OCI-LY7 (cell line): Measurements from ENCODE around the gene NEK2. TPM values are rescaled to one million over a fixed set of nuclear protein-coding genes. Genes with fewer than 3 reads are reported as not detected.
"Not testable (repeated sequence)": the region's sequence is repeated elsewhere in the genome, so short reads cannot be mapped to it uniquely, and the experiment has no call there.

Source experiments
- BruUV-seq: library from RNA; stranded (reverse); fragments of 400-500 nt; replicated peaks from 2 replicates; lab custom pipeline; 2021; lab: Mats Ljungman, UMichigan
- CTCF ChIA-PET: fragments of 300-600 bp; sonication (Branson Sonifier 250); formaldehyde crosslinking; loops from one replicate; lab custom pipeline; 2022; ENCODE audit warnings: antibody characterized with exemption; ENCODE audit not compliant: unreplicated experiment; lab: Charles Lee
- POLR2A ChIA-PET: fragments of 300-600 bp; sonication (Branson Sonifier 250); formaldehyde crosslinking; loops from one replicate; lab custom pipeline; 2022; ENCODE audit warnings: antibody characterized with exemption; lab: Charles Lee
- DNase-seq: peaks from one replicate; pipeline ENCODE4 v3.0.0-alpha.2; 2015; ENCODE audit warnings: low spot score
- H2AFZ ChIP-seq: fragments of 200-600 bp; sonication (generic), shearing (Covaris generic); 2 replicates; pipeline ENCODE4 v1.6.1; 2014; ENCODE audit warnings: mild to moderate bottlenecking, antibody characterized with exemption, low read length, moderate library complexity
- H3K27ac ChIP-seq: fragments of 200-600 bp; sonication (generic); 2 replicates; pipeline ENCODE4 v1.5.1; 2014; ENCODE audit warnings: mixed run types, low read depth, mild to moderate bottlenecking, moderate library complexity, low read length, inconsistent platforms; ENCODE audit not compliant: poor library complexity, severe bottlenecking
- H3K36me3 ChIP-seq: fragments of 200-600 bp; sonication (generic); 2 replicates; pipeline ENCODE4 v1.6.1; 2014; ENCODE audit warnings: mild to moderate bottlenecking, antibody characterized with exemption, low read length, moderate library complexity, mixed read lengths; ENCODE audit not compliant: insufficient read depth
- H3K4me1 ChIP-seq: fragments of 200-600 bp; sonication (generic); 2 replicates; pipeline ENCODE4 v1.5.1; 2014; ENCODE audit warnings: mild to moderate bottlenecking, low read length; ENCODE audit not compliant: insufficient read depth, poor library complexity, severe bottlenecking
- H3K4me2 ChIP-seq: fragments of 200-600 bp; sonication (generic); 2 replicates; pipeline ENCODE4 v1.6.1; 2014; ENCODE audit warnings: mild to moderate bottlenecking, low read length
- H3K4me3 ChIP-seq: fragments of 200-600 bp; sonication (generic); 2 replicates; pipeline ENCODE4 v1.5.1; 2014; ENCODE audit warnings: mild to moderate bottlenecking, low read depth, low read length; ENCODE audit not compliant: poor library complexity, severe bottlenecking
- H3K79me2 ChIP-seq: fragments of 200-600 bp; sonication (generic); 2 replicates; pipeline ENCODE4 v1.6.1; 2016; ENCODE audit warnings: low read depth, mild to moderate bottlenecking, low read length, moderate library complexity, mixed read lengths; ENCODE audit not compliant: insufficient read depth
- H3K9me2 ChIP-seq: fragments of 200-600 bp; sonication (generic); 2 replicates; pipeline ENCODE4 v1.6.1; 2016; ENCODE audit warnings: mild to moderate bottlenecking, low read length, mixed read lengths; ENCODE audit not compliant: insufficient read depth
- H3K9me3 ChIP-seq: fragments of 200-600 bp; sonication (generic); 2 replicates; pipeline ENCODE4 v1.6.1; 2014; ENCODE audit warnings: mild to moderate bottlenecking, mixed run types, low read length, mixed read lengths
- H4K20me1 ChIP-seq: fragments of 200-600 bp; sonication (generic); 2 replicates; pipeline ENCODE4 v1.6.1; 2014; ENCODE audit warnings: mild to moderate bottlenecking, antibody characterized with exemption, low read length, moderate library complexity, mixed read lengths; ENCODE audit not compliant: insufficient read depth
- EZH2phosphoT487 ChIP-seq: fragments of 200-600 bp; sonication (generic); IDR thresholded peaks from 2 replicates; pipeline ENCODE4 v1.6.1; 2018; ENCODE audit warnings: low read depth, borderline replicate concordance, mild to moderate bottlenecking, mixed run types, antibody characterized with exemption, low read length, moderate library complexity, mixed read lengths
- intact Hi-C: fragments of 100-400 bp; cut with micrococcal nuclease; formaldehyde crosslinking; loops from one replicate; pipeline ENCODE4 v1.10.0; 2022; ENCODE audit not compliant: unreplicated experiment
- total RNA-seq, 2 experiments: library from RNA; depleted of rRNA in 1 of 2; stranded (reverse); fragments of >200 nt in 1 of 2; shearing (Covaris generic) in 1 of 2; gene quantifications; 2 replicates each; pipeline ENCODE4 v1.2.3, GENCODE V29; 2014 to 2022
- TF ChIP-seq, protein P1 (sequence below): fragments of 200-600 bp; sonication (generic); conservative IDR thresholded peaks from 2 replicates; pipeline ENCODE4 v1.5.1; 2014; ENCODE audit warnings: mild to moderate bottlenecking, antibody characterized with exemption, low read length, moderate library complexity, mixed read lengths

The NEK2 gene
- total RNA-seq, 2 experiments from 2014 or later = 55.9 to 69.0 TPM

DNA sequence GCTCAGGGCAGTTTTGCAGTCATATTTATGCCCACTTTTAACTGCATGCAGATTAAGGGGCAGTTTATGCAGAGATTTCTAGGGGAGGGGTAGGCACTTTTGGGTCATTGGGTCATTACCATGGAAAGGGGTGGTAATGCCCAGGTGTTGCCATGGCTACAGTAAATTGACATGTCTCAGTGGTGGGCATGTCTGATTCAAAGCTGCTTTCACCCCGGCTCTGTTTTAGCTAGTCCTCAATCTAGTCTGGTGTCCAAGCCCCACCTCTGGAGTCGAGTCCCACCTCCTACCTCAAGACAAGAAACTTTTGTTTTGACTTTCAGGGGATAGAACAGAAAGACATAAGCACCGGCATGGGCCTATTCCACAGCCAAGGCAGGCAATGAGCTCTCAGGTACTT is 8.9 kb upstream of the NEK2 start:
- POLR2A ChIA-PET = interaction anchor here (0.7 to 1.7 kb wide), 2 partner anchors 18 to 222 kb away, joined by 3 read pairs; no protein-coding TSS in a partner anchor
- no peaks in the 10 kb centered on the region for H3K79me2 ChIP-seq
- H3K9me2 ChIP-seq = no peaks in the 10 kb centered on the region
- TF ChIP-seq EZH2phosphoT487 = no peak
- TF ChIP-seq, protein P1, sequence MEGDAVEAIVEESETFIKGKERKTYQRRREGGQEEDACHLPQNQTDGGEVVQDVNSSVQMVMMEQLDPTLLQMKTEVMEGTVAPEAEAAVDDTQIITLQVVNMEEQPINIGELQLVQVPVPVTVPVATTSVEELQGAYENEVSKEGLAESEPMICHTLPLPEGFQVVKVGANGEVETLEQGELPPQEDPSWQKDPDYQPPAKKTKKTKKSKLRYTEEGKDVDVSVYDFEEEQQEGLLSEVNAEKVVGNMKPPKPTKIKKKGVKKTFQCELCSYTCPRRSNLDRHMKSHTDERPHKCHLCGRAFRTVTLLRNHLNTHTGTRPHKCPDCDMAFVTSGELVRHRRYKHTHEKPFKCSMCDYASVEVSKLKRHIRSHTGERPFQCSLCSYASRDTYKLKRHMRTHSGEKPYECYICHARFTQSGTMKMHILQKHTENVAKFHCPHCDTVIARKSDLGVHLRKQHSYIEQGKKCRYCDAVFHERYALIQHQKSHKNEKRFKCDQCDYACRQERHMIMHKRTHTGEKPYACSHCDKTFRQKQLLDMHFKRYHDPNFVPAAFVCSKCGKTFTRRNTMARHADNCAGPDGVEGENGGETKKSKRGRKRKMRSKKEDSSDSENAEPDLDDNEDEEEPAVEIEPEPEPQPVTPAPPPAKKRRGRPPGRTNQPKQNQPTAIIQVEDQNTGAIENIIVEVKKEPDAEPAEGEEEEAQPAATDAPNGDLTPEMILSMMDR = no peak
- no peaks in the 10 kb centered on the region for H3K36me3 ChIP-seq
- no peak overlapping the region for H3K4me3 ChIP-seq
- DNase-seq = no peak
- H3K4me1 ChIP-seq = peaks cover 26% of the 10 kb centered on the region
- no peaks in the 10 kb centered on the region for H3K9me3 ChIP-seq
- H2AFZ ChIP-seq = no peak overlapping the region
- H3K27ac ChIP-seq = no peak overlapping the region
- H4K20me1 ChIP-seq = no peaks in the 10 kb centered on the region
- H3K4me2 ChIP-seq = no peak overlapping the region
- intact Hi-C loops = no loop called here
- CTCF ChIA-PET = interaction anchor here (0.8 kb wide), 1 partner anchor 11 kb away, joined by 5 read pairs; no protein-coding TSS in a partner anchor
- BruUV-seq = no TSS peak

DNA sequence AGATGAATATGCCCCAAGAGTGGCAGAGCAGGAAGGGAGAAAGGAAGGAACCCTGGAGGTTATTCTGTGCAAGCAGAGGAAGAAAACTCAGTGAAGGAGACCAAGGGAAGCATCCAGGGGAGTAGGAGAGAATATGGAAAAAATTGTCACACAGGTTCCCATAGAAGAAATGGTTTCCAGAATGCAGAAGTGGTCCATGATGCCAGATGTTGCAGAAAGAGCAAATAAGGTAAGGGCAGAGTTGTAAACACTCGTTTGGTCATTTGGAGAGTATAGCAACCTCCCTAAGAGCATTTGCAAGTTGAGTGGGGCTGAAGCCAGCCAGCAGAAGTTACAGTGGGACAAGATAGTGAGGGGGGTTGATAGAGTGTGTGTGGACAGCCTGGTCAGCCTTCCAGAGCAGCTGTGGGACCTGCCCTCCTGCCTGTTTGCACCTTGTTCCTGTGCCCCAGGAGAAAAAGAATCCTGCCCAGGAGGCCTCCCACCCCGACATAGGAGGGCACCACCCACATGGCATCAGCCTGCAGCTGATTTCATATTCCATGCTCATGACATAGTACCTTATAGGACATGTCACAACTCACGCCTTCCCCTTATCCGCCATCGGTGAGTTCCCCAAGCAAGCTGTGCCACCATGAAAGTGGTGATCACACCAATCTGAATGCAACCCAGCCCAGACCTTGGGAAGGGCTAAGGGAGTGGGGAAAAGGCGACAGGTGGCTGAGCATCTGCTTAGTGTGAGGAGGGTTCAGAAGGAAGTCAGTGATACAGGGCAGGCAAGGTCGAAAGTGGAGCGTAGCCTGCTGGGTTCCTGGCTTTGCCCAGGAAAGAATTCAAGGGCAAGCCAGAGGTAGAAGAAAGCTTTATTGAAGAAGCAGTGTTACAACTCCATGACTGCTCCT is 8.2 kb upstream of the NEK2 start:
- Histone ChIP-seq H3K4me1 (peaks cover 28% of the 10 kb centered on the region), H3K4me3 (no peak overlapping the region), H3K4me2 (no peak overlapping the region), H3K27ac (no peak overlapping the region), H3K36me3 (no peaks in the 10 kb centered on the region), H3K79me2 (no peaks in the 10 kb centered on the region), H3K9me2 (no peaks in the 10 kb centered on the region), H3K9me3 (no peaks in the 10 kb centered on the region), H4K20me1 (no peaks in the 10 kb centered on the region), H2AFZ (no peak overlapping the region)
- DNase-seq = no peak
- no TSS peak for BruUV-seq
- ChIA-PET CTCF (interaction anchor here (0.8 kb wide), 1 partner anchor 11 kb away, joined by 5 read pairs; no protein-coding TSS in a partner anchor), POLR2A (interaction anchor here (0.6 to 1.7 kb wide), 4 partner anchors 19 to 350 kb away, joined by 3 to 4 read pairs (median 3); no protein-coding TSS in a partner anchor)
- intact Hi-C loops = no loop called here
- no peak for TF ChIP-seq EZH2phosphoT487
- TF ChIP-seq, protein P1 = no peak

DNA sequence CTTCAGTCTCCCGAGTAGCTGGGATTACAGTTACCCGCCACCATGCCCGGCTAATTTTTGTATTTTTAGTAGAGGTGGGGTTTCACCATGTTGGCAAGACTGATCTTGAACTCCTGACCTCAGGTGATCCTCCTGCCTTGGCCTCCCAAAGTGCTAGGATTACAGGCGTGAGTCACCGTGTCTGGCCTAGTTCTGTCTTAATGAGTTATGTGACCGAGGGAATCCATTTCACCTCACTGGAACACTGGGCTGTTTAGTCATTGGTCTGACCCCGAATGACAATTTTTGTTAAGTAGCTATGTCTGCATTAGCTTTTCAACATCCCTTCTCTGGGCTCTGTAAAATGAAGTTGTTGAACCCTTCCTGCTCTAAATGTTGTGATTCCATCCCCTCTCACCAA is 6.8 kb upstream of the NEK2 start:
- CTCF ChIA-PET, H4K20me1 ChIP-seq, H3K9me3 ChIP-seq, H3K36me3 ChIP-seq, BruUV-seq, H3K4me2 ChIP-seq, intact Hi-C loops, H2AFZ ChIP-seq, DNase-seq, H3K79me2 ChIP-seq, H3K9me2 ChIP-seq, H3K27ac ChIP-seq, H3K4me3 ChIP-seq: not testable (repeated sequence)
- POLR2A ChIA-PET = interaction anchor here (0.8 to 2.3 kb wide), 2 partner anchors 15 to 23 kb away, joined by 3 to 13 read pairs; no protein-coding TSS in a partner anchor
- peaks cover 42% of the 10 kb centered on the region for H3K4me1 ChIP-seq
